ENCODE data around the gene ZNF444.
A peak's percentile ranks its signal among the peaks of the same experiment; 100 is the strongest.

Gene ZNF444

DNA sequence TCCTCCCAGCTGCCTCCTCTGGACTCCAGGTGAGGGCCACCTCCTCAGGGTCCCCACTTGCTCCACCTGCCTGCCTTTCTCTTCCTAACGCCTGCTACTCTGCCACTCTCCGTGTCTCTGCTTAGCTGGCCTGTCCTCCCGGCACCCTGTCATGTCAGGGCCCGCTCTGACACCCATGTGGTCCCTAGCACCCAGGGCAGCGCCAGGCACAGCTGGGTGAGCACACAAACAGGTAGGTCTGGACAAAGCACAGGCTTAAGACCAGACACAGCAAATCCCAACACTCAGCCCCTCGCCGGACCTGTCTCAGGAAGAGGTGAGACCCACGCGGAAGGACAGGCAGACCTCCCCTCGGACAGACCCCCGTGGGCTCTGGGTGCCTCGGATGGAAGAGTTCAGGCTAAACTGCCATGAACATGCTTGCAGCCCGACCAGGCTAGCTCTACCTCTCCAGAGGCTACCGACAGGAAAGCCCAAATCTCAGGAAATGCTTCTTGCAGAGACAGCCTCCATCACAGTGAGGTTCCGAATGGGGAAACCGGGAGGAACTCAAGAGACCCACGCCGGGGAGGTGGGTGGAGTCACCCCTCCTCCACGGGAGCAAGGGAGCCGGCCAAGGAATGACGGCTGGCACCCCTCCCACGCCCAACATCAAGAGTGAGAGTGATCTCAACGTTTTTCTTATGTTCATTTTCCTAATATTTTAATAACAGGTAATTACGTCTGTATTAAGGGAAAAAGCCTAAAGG lies 32.5 kb upstream of the ZNF444 start:
- H3K4me3 ChIP-seq (ENCODE audit: control insufficient read depth, low read depth, low read length): no peak overlapping the region
- DNase-seq (ENCODE audit: low read depth): no peak
- TF ChIP-seq, protein P1, sequence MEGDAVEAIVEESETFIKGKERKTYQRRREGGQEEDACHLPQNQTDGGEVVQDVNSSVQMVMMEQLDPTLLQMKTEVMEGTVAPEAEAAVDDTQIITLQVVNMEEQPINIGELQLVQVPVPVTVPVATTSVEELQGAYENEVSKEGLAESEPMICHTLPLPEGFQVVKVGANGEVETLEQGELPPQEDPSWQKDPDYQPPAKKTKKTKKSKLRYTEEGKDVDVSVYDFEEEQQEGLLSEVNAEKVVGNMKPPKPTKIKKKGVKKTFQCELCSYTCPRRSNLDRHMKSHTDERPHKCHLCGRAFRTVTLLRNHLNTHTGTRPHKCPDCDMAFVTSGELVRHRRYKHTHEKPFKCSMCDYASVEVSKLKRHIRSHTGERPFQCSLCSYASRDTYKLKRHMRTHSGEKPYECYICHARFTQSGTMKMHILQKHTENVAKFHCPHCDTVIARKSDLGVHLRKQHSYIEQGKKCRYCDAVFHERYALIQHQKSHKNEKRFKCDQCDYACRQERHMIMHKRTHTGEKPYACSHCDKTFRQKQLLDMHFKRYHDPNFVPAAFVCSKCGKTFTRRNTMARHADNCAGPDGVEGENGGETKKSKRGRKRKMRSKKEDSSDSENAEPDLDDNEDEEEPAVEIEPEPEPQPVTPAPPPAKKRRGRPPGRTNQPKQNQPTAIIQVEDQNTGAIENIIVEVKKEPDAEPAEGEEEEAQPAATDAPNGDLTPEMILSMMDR (conservative IDR thresholded peaks at IDR 0.05; ENCODE audit: control insufficient read depth, insufficient read depth, low read depth, low read length): no peak

DNA sequence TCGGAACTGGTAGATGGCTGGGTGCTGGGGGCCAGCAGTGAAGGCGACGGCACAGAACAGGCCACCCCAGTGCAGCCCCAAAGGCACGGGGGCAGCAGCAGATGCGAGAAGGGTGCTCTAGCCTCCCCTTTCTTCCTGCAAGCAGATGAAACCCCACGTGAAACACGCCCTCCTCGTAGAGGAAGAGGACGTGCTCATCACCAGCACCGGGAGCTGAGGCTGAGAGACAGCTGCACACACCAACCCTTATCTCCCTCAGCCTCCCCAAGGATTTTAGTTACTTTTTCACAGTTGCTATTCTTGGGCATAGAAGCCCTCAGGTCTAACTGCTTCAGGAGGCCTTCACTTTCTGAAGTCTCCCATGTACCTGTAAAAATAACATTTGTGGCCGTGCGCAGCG lies 31.9 kb upstream of the ZNF444 start:
- TF ChIP-seq, protein P1 (conservative IDR thresholded peaks at IDR 0.05; ENCODE audit: control insufficient read depth, insufficient read depth, low read depth, low read length): no peak
- H3K4me3 ChIP-seq (ENCODE audit: control insufficient read depth, low read depth, low read length): no peak overlapping the region
- peak; percentile 47 for DNase-seq (ENCODE audit: low read depth)

DNA sequence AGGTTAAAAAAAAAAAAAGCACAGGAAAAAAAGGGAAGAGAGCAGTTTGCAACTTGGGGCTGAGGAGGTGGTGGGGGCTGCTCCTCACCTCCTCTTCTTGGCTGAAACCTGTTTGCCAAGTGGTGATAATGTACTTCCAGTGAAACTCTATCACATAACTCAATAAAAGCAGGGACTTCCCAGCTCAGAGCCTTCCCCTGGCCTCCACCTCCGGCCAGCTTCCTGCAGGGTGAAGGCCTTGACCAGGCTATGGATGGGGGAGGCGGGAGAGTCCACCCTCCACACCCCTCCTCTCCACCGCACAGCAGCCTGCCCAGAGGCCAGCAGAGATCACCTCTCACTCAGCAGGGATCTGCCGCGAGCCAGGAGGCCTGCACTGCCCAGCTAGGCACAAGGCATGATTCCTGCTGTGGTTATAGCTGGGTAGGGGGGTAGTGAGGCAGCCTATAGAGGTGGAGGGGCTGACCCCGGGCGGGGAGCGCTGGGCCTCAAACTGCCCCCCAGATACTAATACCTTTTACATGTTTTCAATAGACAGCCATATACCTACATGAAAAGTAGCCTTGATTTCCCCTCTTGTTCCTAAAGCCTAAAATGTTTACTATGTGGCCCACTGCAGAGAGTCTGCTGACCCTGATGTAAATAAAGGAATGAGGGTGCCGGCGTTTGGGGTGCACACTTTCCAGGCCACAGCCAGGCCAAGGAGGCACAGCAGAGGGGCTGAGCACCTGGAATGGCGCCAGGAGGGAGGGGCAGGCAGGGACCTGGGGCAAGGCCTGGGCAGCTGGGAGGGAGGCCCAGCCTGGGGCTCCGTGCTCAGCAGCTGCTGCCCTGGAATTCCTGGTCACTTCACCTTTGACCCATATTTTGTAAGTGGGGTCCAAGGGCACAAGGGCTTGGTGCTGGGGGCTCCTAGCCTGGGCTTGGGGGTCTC lies 30.3 kb upstream of the ZNF444 start:
- DNase-seq (ENCODE audit: low read depth): peak; percentile 59
- TF ChIP-seq, protein P1 (conservative IDR thresholded peaks at IDR 0.05; ENCODE audit: control insufficient read depth, insufficient read depth, low read depth, low read length): no peak
- no peak overlapping the region for H3K4me3 ChIP-seq (ENCODE audit: control insufficient read depth, low read depth, low read length)

DNA sequence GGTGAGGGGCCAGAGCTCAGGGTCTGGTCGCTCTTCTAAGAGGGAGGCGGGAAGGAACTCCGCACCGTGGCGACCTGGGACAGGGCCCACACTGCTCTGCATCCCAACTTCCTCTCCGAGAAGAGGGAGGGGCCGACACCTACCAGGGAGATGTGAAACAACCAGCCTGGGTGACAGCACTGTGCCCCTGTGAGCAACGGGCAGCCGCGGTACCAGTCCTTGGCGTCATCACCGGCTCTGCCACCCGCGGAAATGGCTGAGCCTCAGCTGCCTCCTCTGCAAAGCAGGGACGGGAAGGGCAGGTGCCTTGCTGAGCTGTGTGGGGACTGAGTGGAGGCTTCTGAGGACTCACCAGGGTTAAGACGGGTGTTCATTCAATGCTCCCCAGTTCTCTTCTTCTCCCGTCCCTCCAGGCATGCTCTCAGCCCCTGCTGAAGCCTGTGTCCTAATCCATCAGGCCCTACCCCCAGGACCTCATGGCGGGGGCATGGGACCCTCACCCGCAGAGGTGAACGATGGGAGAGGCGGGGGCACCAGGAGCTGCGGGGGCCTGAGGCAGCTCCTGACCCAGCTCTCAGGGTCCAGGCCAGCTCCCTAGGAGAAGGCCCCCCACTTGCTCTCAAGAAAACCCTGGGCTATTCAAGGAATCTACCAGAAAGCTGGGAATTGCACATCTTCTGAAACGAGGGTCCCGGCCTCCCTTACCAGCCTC lies 29.3 kb upstream of the ZNF444 start:
- H3K4me3 ChIP-seq (ENCODE audit: control insufficient read depth, low read depth, low read length): no peak overlapping the region
- no peak for DNase-seq (ENCODE audit: low read depth)
- TF ChIP-seq, protein P1 (conservative IDR thresholded peaks at IDR 0.05; ENCODE audit: control insufficient read depth, insufficient read depth, low read depth, low read length): no peak

DNA sequence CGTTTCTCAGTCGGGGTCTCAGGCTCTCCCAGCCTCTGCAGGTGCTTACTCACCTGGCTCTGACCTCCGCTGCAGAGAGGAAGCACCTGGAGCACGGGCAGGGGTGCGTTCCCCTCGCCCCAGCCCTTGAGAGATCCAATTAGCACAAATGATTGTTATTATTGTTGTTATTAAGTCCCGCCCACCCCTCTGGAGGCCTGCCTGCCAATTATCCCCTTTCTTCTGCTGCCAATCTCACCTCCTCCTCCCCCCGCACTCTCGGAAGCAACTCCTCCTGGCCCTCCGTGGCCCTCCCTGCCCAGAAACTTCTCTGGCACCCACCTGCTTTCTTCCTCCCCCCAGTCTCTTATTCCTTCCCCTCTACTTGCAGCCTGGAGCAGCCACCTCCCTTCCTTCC lies 28.8 kb upstream of the ZNF444 start:
- H3K4me3 ChIP-seq (ENCODE audit: control insufficient read depth, low read depth, low read length): no peak overlapping the region
- TF ChIP-seq, protein P1 (conservative IDR thresholded peaks at IDR 0.05; ENCODE audit: control insufficient read depth, insufficient read depth, low read depth, low read length): no peak

DNA sequence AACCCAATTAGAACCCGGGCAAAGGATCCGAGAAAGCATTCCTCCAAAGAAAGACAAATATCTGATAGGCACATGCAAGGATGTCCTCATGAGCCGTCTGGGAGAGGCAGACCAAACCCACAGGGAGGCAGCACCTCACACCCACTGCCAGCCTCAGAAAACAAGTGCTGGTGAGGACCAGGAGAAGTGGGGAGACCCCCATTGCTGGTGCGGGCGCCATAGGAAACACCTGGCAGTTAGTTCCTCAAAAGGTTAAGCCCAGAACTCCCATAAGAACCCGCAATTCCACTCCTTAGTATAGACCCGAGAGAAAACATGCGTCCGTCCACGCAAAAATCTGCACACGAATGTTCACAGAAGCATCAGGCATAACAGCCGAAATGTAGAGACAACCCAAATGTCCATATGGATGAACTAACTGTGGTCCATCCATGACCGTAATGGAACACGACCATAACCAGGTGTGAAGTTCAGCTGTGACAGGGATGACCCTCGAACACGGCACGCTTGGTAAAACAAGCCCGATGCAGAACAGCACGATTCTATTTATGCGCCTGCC lies 27.9 kb upstream of the ZNF444 start:
- TF ChIP-seq, protein P1 (conservative IDR thresholded peaks at IDR 0.05; ENCODE audit: control insufficient read depth, insufficient read depth, low read depth, low read length): no peak
- no peak for DNase-seq (ENCODE audit: low read depth)
- H3K4me3 ChIP-seq (ENCODE audit: control insufficient read depth, low read depth, low read length): no peak overlapping the region

More for the DNA sequence above, 28.8 kb upstream of the ZNF444 start:
- DNase-seq (ENCODE audit: low read depth): no peak
